ENCODE data around the gene ARHGAP24.
"Not testable (repeated sequence)": the region's sequence is repeated elsewhere in the genome, so short reads cannot be mapped to it uniquely, and the experiment has no call there.

The ARHGAP24 gene

GRCh38 chr4:85482010-85482738 lies 7.2 kb downstream of the ARHGAP24 start:
- no peak for DNase-seq (ENCODE audit: low read depth in 2 of 3, low spot score in 2 of 3)

DNA sequence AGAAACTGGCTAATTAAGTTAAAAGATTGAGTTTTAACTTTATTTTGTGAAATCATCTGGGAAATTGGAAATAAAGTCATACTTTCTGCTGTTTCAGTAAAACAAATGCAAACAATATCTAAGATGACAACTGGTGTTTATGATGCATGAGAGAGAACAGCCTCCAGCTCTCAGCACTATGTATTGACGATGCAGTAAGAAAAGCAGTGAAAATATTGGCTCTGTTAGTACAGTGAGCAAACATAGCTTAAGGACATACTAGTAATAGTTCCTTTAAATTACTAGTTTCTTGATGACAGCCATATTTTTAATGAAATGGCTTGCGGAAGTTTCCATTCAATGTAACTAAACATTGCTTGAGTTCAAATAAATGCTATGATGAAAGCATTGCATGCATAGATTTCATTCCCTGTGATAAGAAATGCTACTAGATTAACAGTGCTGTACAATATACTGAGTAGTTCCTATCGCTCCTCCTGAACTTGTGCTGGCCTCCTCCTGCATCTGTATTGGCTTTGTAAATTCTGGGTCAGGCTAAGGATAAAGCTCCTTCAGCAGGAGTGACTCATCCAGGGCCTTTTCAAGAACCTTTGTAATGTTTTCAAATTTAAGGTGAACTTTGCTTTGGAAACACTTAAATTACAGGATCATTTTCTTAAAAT lies 11.6 kb downstream of the ARHGAP24 start:
- DNase-seq (ENCODE audit: low read depth in 2 of 3, low spot score in 2 of 3) = no peak

DNA sequence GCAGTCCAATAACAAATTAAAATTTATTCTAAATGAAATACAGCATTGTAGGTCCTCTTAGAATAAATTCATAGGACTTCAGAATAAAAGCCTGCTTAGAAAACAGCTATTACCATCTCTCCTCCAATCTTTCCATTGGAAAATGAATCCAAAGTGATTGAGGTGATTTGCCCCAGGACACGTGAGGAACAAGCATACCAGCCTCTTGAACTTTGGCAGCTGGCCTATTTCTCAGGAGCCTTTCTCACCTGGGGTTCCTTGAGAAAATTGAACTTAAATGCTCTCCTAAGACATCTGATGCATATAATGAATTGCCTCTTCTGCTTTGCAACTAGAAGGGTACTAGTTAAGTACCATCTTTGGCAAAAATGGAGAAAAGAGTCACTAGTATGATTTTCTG lies 13.5 kb downstream of the ARHGAP24 start:
- DNase-seq (ENCODE audit: low read depth in 2 of 3, low spot score in 2 of 3) = no peak

DNA sequence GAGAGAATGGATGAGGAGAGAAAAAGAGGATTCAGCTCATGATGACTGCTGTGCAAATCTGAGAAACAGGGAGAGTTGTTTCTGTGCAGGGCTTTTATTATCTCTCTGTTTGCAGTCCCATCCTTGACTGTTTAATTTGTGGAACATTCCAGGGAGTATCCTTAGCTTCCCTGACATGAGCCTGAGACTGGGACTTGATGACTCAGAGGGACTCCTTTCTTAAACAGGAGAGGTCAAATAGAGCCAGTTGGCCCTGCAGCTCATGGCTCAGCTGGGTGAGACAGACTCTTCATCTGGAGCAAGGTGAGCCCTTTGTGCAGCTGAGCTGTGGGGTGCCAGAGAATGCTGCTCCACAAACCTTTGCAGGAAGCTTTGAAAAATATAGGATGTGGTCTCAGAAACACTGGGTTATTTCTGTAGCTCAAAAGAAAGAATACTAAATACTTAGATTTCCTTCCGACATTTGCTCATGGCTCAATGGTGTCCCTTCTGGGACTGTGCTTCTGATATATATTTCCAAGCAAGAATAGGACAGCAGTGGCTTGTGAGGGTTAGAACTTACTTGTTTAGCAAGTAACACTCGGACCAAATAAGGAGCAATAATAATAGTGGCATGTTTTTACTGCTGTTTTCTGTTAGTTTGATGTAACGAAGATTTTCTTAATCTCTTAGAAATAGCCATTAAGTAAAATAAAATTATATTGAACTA lies 14.5 kb downstream of the ARHGAP24 start:
- DNase-seq (ENCODE audit: low read depth in 2 of 3, low spot score in 2 of 3) = no peak

DNA sequence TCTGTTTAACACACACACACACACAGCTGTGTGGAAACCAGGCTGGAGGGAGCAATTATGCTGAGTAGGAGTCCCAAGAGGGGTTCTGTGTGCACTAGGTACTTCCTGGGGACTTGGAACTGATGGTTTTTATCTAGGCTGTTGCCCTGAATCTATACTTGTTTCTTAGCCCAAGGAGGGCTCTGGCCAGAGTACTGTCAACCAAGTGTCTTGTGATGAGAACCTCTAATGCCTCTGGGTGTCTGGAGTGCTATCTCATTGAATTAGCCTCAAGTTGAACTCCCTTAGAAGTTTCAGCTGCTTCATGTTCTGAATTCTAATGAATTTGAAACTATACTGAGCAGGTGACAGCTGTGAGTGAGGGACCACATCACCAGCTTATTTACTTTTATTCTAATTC lies 16.6 kb downstream of the ARHGAP24 start:
- no peak for DNase-seq (ENCODE audit: low read depth in 2 of 3, low spot score in 2 of 3)

GRCh38 chr4:85492336-85492735 lies 17.4 kb downstream of the ARHGAP24 start:
- no peak for DNase-seq (ENCODE audit: low read depth in 2 of 3, low spot score in 2 of 3)

GRCh38 chr4:85495621-85496020 lies 20.7 kb downstream of the ARHGAP24 start:
- DNase-seq (ENCODE audit: low read depth in 2 of 3, low spot score in 2 of 3) = no peak

DNA sequence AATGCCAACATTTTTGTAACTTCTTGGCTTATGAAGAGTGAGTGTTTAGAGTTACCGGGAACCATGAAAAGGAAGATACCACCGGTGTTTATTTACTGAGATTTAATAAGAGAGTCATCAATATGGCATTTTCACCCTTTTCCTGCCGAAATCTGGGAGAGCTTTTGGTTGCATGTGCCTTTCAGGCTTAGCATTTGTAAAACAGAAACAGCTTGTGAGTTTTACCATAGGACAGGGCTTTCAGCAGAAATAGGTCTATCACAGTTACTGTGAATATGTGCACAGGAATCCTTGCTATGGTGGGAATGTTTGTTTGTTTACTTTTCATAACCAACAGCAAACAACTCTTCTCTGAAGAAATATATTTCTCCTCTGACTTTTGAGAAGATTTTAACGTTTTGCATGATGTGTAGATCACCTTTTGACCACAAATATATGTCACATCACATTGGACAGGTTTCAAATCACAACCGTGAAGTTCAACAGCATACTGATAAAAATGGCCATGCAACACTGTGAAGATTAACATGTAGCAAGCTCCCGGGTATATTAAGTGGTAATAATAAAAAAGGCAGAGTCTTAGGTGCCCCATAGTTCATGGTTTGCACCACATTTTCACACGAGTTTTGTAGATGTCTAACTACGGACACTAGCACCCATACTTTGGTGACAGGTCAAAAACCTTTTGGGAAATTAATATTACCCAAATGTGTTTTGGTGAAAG lies 21.3 kb downstream of the ARHGAP24 start:
- no peak for DNase-seq (ENCODE audit: low read depth in 2 of 3, low spot score in 2 of 3)

DNA sequence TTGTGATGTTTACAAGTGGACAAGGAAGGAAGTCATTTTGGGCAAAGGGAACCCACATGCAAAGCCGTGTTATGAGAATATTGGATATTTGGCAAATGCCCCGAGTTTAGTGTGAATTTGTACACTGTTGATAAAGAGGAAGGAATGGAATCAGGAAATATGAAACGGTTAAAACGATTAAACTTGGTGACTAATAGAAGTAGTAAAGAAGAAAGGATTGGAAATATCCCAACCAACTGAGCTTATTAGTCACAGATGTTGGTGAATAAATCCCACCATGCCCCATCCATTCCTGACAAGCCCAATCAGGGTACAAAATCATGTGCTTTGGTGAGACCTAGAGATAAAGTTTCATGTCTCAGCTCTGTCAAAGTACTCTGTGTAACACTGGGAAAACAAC lies 22.0 kb downstream of the ARHGAP24 start:
- no peak for DNase-seq (ENCODE audit: low read depth in 2 of 3, low spot score in 2 of 3)

DNA sequence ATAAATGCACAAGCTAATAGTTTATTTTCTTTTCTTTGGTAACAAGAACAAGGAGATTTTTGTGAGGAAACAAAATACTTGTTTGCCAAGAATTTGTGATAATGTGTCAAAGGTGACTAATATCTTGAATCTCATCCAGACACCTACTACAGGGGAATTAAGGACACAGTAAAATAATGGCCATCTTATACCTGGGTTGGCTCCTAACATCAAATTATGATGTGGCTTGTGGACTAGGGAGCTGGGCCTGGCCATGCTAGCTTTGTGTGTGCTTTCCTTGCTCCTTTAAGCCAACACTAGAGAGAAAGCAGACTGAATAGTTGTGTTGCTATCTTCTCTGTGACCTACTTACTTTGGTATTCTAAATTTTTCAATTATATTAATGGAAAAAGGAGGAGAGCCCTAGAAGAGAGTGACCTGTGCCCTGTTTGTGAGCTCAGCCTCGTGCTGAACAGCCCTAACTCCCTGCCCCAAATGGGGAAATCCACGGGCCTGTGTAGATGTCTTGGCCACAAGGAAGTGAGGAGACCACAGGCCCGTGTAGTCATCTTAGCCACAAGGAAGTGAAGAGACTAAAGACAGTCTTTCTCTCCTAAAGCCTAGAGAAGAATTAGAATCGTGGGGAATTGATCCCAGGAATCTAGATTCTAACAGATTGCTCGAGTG lies 23.3 kb downstream of the ARHGAP24 start:
- DNase-seq (ENCODE audit: low read depth in 2 of 3, low spot score in 2 of 3) = no peak

- no peak for DNase-seq (ENCODE audit: low read depth in 2 of 3, low spot score in 2 of 3)
Measured at GRCh38 chr4:85499573-85499972, 24.6 kb downstream of the ARHGAP24 start.

- DNase-seq (ENCODE audit: low read depth in 2 of 3, low spot score in 2 of 3) = no peak
Measured at GRCh38 chr4:85500110-85500867, 25.3 kb downstream of the ARHGAP24 start.

GRCh38 chr4:85501145-85501544 lies 26.2 kb downstream of the ARHGAP24 start:
- not testable (repeated sequence) for DNase-seq (ENCODE audit: low read depth in 2 of 3, low spot score in 2 of 3)

- DNase-seq (ENCODE audit: low read depth in 2 of 3, low spot score in 2 of 3) = no peak
Measured at GRCh38 chr4:85508654-85509053, 33.7 kb downstream of the ARHGAP24 start.

DNA sequence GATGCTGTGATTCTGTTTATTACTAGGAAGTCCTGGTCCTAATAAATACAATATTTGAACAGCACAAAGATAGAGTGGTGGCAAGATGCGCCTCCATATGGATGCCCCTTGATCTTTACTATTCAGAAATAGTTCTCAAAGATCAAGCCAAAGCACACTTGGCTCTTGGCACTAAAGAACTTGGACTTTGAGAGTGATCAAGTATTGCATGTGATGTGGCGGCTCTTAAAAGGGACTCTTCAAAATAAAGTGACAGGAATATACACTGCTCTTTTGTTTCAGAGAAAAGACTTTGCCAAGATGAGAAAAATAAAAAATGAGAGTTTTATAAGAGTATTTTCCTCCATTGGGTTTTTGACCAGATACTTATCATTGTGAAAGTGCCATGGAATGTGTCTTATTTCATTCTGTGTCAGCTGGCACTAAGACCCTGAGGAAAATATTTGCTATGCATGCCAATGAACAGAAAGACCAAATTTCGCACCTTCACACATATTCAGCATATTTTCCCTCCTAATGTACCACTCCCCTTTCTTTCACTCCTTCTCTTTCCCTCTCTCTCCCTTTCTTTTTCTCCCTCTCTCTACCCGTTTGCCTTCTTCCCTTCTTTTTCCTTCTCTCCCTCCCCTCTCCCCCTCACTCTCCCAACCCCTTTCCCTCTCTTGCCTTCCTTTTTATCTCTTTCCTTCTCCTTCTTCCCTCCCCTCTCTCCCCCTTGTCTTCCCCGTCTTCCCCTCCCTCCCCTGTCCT lies 35.1 kb downstream of the ARHGAP24 start:
- no peak for DNase-seq (ENCODE audit: low read depth in 2 of 3, low spot score in 2 of 3)

GRCh38 chr4:85510632-85510984 lies 35.7 kb downstream of the ARHGAP24 start:
- DNase-seq (ENCODE audit: low read depth in 2 of 3, low spot score in 2 of 3) = no peak

- no peak for DNase-seq (ENCODE audit: low read depth in 2 of 3, low spot score in 2 of 3)
Measured at GRCh38 chr4:85512446-85513205, 37.7 kb downstream of the ARHGAP24 start.

DNA sequence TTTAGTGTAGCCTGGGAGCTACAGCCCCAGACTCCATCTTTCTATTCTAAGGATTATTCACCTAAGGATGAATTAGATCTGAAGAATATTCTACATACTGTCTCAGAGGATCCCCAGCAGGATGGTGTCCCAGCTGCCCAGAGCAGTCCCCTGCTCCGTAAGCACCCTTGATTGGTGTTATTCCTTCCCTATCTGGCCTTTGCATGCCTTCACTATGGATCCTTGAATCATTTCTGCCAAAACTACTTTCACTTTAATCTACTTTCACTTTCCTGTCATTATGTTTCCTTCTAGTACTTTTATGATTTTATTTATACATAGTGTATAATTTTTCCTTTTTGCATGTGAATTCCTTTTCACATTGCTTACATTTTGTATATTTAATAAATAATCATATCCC lies 39.2 kb downstream of the ARHGAP24 start:
- no peak for DNase-seq (ENCODE audit: low read depth in 2 of 3, low spot score in 2 of 3)

- DNase-seq (ENCODE audit: low read depth in 2 of 3, low spot score in 2 of 3) = no peak
Measured at GRCh38 chr4:85514783-85515182, 39.8 kb downstream of the ARHGAP24 start.

Measured in activated CD8-positive, alpha-beta memory T cell treated with anti-CD3 and anti-CD28 coated beads for 48 hours (primary cell).